HG03354 (cell line): ENCODE results near the gene CSNK2B.
A peak's percentile ranks its signal among the peaks of the same experiment; 100 is the strongest.

Experiments used
- ATAC-seq: cut with Tn5 transposase; IDR thresholded peaks from one replicate; pipeline ENCODE4 v1.9.1; 2021; ENCODE audit warnings: mild to moderate bottlenecking; ENCODE audit not compliant: unreplicated experiment, poor library complexity, severe bottlenecking

The CSNK2B gene

GRCh38 chr6:31634969-31635575 lies 30.8 kb upstream of the CSNK2B start:
- ATAC-seq, result no peak

- ATAC-seq, result no peak
Measured at GRCh38 chr6:31636698-31637596, 28.9 kb upstream of the CSNK2B start.

- ATAC-seq, result no peak
Measured at GRCh38 chr6:31639043-31639442, 26.8 kb upstream of the CSNK2B start.

GRCh38 chr6:31639449-31639861 lies 26.4 kb upstream of the CSNK2B start:
- ATAC-seq, result no peak

GRCh38 chr6:31640612-31641011 lies 25.3 kb upstream of the CSNK2B start:
- no peak for ATAC-seq

- no peak for ATAC-seq
Measured at GRCh38 chr6:31641370-31641769, 24.5 kb upstream of the CSNK2B start.

- ATAC-seq, result no peak
Measured at GRCh38 chr6:31642798-31643570, 22.9 kb upstream of the CSNK2B start.

GRCh38 chr6:31643818-31644454 lies 21.9 kb upstream of the CSNK2B start:
- no peak for ATAC-seq

- ATAC-seq, result no peak
Measured at GRCh38 chr6:31645325-31645724, 20.6 kb upstream of the CSNK2B start.

- peak; percentile 28 for ATAC-seq
Measured at GRCh38 chr6:31651602-31652191, 14.2 kb upstream of the CSNK2B start.

GRCh38 chr6:31652925-31653724 lies 12.8 kb upstream of the CSNK2B start:
- ATAC-seq, result peak; percentile 70

- no peak for ATAC-seq
Measured at GRCh38 chr6:31654574-31655348, 11.1 kb upstream of the CSNK2B start.

- no peak for ATAC-seq
Measured at GRCh38 chr6:31655349-31656237, 10.3 kb upstream of the CSNK2B start, which contains the start of gene APOM. TSS of gene APOM (plus strand) at chr6:31655894. CDS start at chr6:31655967, 73 bp downstream.

GRCh38 chr6:31657406-31658157 lies 8.3 kb upstream of the CSNK2B start:
- ATAC-seq, result no peak

- no peak for ATAC-seq
Measured at GRCh38 chr6:31658158-31658688, 7.7 kb upstream of the CSNK2B start.

- ATAC-seq, result no peak
Measured at GRCh38 chr6:31658983-31659648, 6.8 kb upstream of the CSNK2B start.
